Adrenal gland (tissue), 5 donors: ENCODE measurements around the gene PGPEP1.

ENCODE experiments used
- POLR2A ChIP-seq, 2 donors: fragments of 450-650 bp; IDR thresholded peaks; one replicate each; pipeline ENCODE4 v1.6.1; 2017; ENCODE audit warnings: antibody characterized with exemption in 2 of 2, mild to moderate bottlenecking in 2 of 2, moderate library complexity in 1 of 2
- TF ChIP-seq, protein P1 (sequence below), 6 experiments: fragments of 450-650 bp in 4 of 6; fragments of 200-600 bp in 2 of 6; sonication (generic) in 1 of 6; IDR thresholded peaks; 1 replicate in 5 of 6; 2 replicates in 1 of 6; pipeline versions ENCODE4 v1.5.1 to v1.8.0; 2016 to 2021; ENCODE audit warnings: antibody characterized with exemption in 6 of 6, mild to moderate bottlenecking in 2 of 6, moderate library complexity in 1 of 6
- donor health status: DM: no; HTN: no; CAD: no.

DNA sequence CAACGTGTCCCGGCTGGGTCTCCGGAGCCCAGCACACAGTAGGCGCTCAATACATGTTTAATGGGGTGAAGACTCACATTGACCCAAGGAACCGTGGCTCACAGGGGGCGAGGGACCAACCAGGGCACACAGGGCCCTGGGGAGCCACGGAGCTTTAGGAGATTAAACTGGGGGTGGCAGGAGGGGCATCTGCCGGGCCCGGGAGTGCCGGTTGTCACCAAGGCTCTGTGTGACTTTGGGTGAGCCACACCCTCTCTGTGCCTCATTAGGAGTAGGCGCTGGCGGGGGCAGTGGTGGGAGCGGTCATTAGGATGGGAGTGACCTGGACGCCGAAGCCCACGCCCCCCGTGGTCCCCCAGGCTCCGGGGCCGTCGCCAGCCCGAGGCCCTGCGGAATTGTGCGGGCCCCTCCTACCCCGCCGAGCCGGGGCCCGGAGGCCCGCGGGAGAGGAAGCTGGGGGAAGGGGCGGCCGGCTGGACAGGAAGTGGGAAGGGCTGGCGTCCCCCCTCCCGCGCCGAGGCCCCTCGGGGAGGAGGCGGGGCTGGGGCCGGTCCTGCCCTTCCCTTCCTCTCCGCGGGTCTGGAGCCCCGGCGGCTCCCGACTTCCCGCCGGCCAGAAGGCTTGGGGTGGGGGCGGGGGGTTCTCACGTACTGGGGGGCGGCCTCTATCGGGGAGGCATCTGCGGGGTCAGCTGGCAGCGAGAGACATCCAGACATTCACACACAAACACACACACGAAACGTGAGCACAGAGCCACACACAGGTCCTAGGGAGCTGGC lies 77.0 kb downstream of the PGPEP1 start:
- TF ChIP-seq, protein P1, sequence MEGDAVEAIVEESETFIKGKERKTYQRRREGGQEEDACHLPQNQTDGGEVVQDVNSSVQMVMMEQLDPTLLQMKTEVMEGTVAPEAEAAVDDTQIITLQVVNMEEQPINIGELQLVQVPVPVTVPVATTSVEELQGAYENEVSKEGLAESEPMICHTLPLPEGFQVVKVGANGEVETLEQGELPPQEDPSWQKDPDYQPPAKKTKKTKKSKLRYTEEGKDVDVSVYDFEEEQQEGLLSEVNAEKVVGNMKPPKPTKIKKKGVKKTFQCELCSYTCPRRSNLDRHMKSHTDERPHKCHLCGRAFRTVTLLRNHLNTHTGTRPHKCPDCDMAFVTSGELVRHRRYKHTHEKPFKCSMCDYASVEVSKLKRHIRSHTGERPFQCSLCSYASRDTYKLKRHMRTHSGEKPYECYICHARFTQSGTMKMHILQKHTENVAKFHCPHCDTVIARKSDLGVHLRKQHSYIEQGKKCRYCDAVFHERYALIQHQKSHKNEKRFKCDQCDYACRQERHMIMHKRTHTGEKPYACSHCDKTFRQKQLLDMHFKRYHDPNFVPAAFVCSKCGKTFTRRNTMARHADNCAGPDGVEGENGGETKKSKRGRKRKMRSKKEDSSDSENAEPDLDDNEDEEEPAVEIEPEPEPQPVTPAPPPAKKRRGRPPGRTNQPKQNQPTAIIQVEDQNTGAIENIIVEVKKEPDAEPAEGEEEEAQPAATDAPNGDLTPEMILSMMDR (IDR thresholded peaks at IDR 0.05): no peak
- peak in 1 of 2 donors; percentile 15 for TF ChIP-seq POLR2A (IDR thresholded peaks at IDR 0.05)
